Transverse colon (tissue), 4 donors: Measurements from ENCODE around the gene MAST4.

Source experiments
- EP300 ChIP-seq: sonication (generic); formaldehyde crosslinking; IDR thresholded peaks from one replicate; pipeline ENCODE4 v1.6.1; 2017; ENCODE audit warnings: antibody characterized with exemption, low read depth
- POLR2A ChIP-seq: fragments of 450-650 bp; IDR thresholded peaks from one replicate; pipeline ENCODE4 v1.6.1; 2016; ENCODE audit warnings: antibody characterized with exemption, mild to moderate bottlenecking, moderate library complexity
- POLR2AphosphoS5 ChIP-seq, 3 donors: sonication (generic); formaldehyde crosslinking; IDR thresholded peaks; one replicate each; pipeline ENCODE4 v1.6.1; 2016; ENCODE audit warnings: antibody characterized with exemption in 3 of 3
- TF ChIP-seq, protein P1 (sequence below), 5 experiments: fragments of 200-600 bp in 3 of 5; fragments of 450-650 bp in 2 of 5; sonication (generic) in 3 of 5; IDR thresholded peaks; 1 replicate in 2 of 5; 2 replicates in 3 of 5; pipeline ENCODE4 v1.5.1; 2016 to 2017; ENCODE audit warnings: antibody characterized with exemption in 5 of 5, inconsistent platforms in 3 of 5, mild to moderate bottlenecking in 2 of 5, moderate library complexity in 1 of 5

DNA sequence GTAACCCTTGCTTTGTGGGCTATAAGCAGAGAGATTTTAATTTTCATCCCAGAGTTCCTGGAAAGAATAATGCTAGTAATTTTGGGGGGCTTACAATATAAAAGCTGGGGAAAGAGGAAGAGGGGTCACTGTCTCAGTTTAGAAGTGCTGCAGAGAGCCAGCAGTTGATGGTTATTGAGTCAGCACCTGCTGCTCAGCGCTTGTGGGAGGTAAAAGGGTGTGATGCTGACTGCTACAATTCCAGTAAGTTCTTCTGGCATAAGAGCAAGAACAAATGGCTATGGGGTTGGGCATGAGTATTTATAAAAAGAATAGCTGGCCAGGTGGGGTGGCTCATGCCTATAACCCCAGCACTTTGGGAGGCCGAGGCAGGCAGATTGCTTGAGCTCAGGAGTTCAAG lies 88.5 kb downstream of the MAST4 start:
- TF ChIP-seq, protein P1, sequence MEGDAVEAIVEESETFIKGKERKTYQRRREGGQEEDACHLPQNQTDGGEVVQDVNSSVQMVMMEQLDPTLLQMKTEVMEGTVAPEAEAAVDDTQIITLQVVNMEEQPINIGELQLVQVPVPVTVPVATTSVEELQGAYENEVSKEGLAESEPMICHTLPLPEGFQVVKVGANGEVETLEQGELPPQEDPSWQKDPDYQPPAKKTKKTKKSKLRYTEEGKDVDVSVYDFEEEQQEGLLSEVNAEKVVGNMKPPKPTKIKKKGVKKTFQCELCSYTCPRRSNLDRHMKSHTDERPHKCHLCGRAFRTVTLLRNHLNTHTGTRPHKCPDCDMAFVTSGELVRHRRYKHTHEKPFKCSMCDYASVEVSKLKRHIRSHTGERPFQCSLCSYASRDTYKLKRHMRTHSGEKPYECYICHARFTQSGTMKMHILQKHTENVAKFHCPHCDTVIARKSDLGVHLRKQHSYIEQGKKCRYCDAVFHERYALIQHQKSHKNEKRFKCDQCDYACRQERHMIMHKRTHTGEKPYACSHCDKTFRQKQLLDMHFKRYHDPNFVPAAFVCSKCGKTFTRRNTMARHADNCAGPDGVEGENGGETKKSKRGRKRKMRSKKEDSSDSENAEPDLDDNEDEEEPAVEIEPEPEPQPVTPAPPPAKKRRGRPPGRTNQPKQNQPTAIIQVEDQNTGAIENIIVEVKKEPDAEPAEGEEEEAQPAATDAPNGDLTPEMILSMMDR (IDR thresholded peaks at IDR 0.05), result no peak
- TF ChIP-seq EP300 (no peak), POLR2A (no peak), POLR2AphosphoS5 (IDR thresholded peaks at IDR 0.05) (no peak)
